K562 (cell line): ENCODE results near the gene IL1RL2. TPM values are rescaled to one million over a fixed set of nuclear protein-coding genes. Genes with fewer than 3 reads are reported as not detected.

ENCODE experiments used
- ATAC-seq: fragments of 200-7000 bp; cut with Tn5 transposase; 3 replicates; pipeline ENCODE4 v1.9.1; 2020; ENCODE audit warnings: moderate library complexity
- BruUV-seq: library from RNA; stranded (reverse); fragments of 400-500 nt; replicated peaks from 2 replicates; lab custom pipeline; 2021; lab: Mats Ljungman, UMichigan
- CTCF ChIA-PET: fragments of 300-600 bp; formaldehyde crosslinking; extraction: SDS; loops from one replicate; lab custom pipeline; 2021; ENCODE audit warnings: low intra/inter-chr PET ratio; lab: Yijun Ruan, JAX
- POLR2A ChIA-PET: fragments of 300-600, 350-650 bp; sonication (Branson Sonifier 250); formaldehyde crosslinking; extraction: SDS; loops from one replicate; lab custom pipeline; 2021; ENCODE audit warnings: antibody characterized with exemption, inconsistent platforms; lab: Yijun Ruan, JAX
- DNase-seq, 4 experiments: peaks; one replicate each; pipeline versions ENCODE4 v3.0.0 to v3.0.0-alpha.2; 2011 to 2018; ENCODE audit warnings: low spot score in 3 of 4, mixed read lengths in 3 of 4; ENCODE audit errors: extremely low read depth in 1 of 4
- FAIRE-seq: peaks from 2 replicates; lab custom pipeline; 2011; peaks lifted over from hg19 to GRCh38; lab: Jason Lieb, UNC
- H2AFZ ChIP-seq: 2 replicates; pipeline ENCODE4 v1.6.0; 2011; ENCODE audit warnings: low read depth, low read length, control low read depth, inconsistent platforms
- H3K27ac ChIP-seq: fragments of 200-600 bp; 3 replicates; pipeline ENCODE4 v1.8.0; 2011; ENCODE audit warnings: low read depth, mild to moderate bottlenecking, control low read depth, inconsistent platforms, low read length, moderate library complexity, mixed read lengths; ENCODE audit errors: extremely low read depth
- H3K27me3 ChIP-seq, 2 experiments: fragments of 300-600 bp in 1 of 2; 2 replicates in 1 of 2; 3 replicates in 1 of 2; pipeline versions ENCODE4 v1.6.0 to v1.8.0; 2011; ENCODE audit warnings: inconsistent platforms in 2 of 2, low read length in 2 of 2, mild to moderate bottlenecking in 1 of 2, mixed read lengths in 1 of 2, moderate library complexity in 1 of 2; ENCODE audit not compliant: control insufficient read depth in 2 of 2, insufficient read depth in 2 of 2
- H3K36me3 ChIP-seq: fragments of 300-600 bp; 3 replicates; pipeline ENCODE4 v1.8.0; 2011; ENCODE audit warnings: mild to moderate bottlenecking, low read length, inconsistent platforms; ENCODE audit not compliant: control insufficient read depth, insufficient read depth
- H3K4me1 ChIP-seq, 2 experiments: fragments of 200-600 bp in 1 of 2; replicated peaks in 1 of 2; 2 replicates in 1 of 2; 3 replicates in 1 of 2; pipeline versions ENCODE4 v1.5.1 to v1.8.0; 2011; ENCODE audit warnings: inconsistent platforms in 2 of 2, low read length in 2 of 2, mild to moderate bottlenecking in 1 of 2, mixed read lengths in 1 of 2, moderate library complexity in 1 of 2; ENCODE audit not compliant: control insufficient read depth in 2 of 2, insufficient read depth in 2 of 2
- H3K4me2 ChIP-seq: 2 replicates; pipeline ENCODE4 v1.6.1; 2011; ENCODE audit warnings: low read length, control low read depth, inconsistent platforms, mixed read lengths; ENCODE audit not compliant: insufficient read depth
- H3K4me3 ChIP-seq: fragments of 200-600 bp; sonication (generic), shearing (Covaris generic); 2 replicates; pipeline ENCODE4 v1.5.1; 2016; ENCODE audit warnings: control low read depth, inconsistent platforms
- H3K79me2 ChIP-seq: fragments of 200-600 bp; 3 replicates; pipeline ENCODE4 v1.8.0; 2011; ENCODE audit warnings: low read length, inconsistent platforms; ENCODE audit not compliant: control insufficient read depth, insufficient read depth
- H3K9ac ChIP-seq, 2 experiments: 2 replicates each; pipeline versions ENCODE4 v1.6.0 to v1.6.1; 2011; ENCODE audit warnings: low read depth in 2 of 2, low read length in 2 of 2, control low read depth in 1 of 2, inconsistent platforms in 1 of 2, mild to moderate bottlenecking in 1 of 2, mixed read lengths in 1 of 2; ENCODE audit not compliant: insufficient read depth in 1 of 2
- H3K9me1 ChIP-seq: one replicate; pipeline ENCODE4 v1.6.0; 2011; ENCODE audit warnings: inconsistent platforms, mild to moderate bottlenecking, low read length, moderate library complexity; ENCODE audit not compliant: control insufficient read depth, insufficient read depth
- H3K9me3 ChIP-seq: replicated peaks from 2 replicates; pipeline ENCODE4 v1.5.1; 2011; ENCODE audit warnings: low read depth, low read length, inconsistent platforms; ENCODE audit not compliant: control insufficient read depth, insufficient read depth
- H4K20me1 ChIP-seq: replicated peaks from 2 replicates; pipeline ENCODE4 v1.6.1; 2011; ENCODE audit warnings: low read length, inconsistent platforms, mixed read lengths; ENCODE audit not compliant: control insufficient read depth, insufficient read depth
- ATF2 ChIP-seq: sonication (generic); formaldehyde crosslinking; IDR thresholded peaks from 2 replicates; pipeline ENCODE4 v1.8.1; 2022; ENCODE audit warnings: missing genetic modification reagents
- CREM ChIP-seq: IDR thresholded peaks from 2 replicates; pipeline ENCODE4 v1.6.1; 2014; ENCODE audit warnings: antibody characterized with exemption, low read depth
- DLX4 ChIP-seq: fragments of 250-450 bp; sonication (Bioruptor Pico); IDR thresholded peaks from 2 replicates; pipeline ENCODE4 v1.6.1; 2021; ENCODE audit warnings: mild to moderate bottlenecking
- ID3 ChIP-seq, 2 experiments: fragments of 250-450 bp in 1 of 2; fragments of 450-650 bp in 1 of 2; sonication (Bioruptor Pico) in 1 of 2; IDR thresholded peaks; 2 replicates each; pipeline versions ENCODE4 v1.6.1 to v1.8.0; 2016 to 2021; ENCODE audit warnings: mild to moderate bottlenecking in 2 of 2, moderate library complexity in 2 of 2, missing compliant biosample characterization in 1 of 2, missing genetic modification characterization in 1 of 2
- MAFK ChIP-seq: IDR thresholded peaks from 2 replicates; pipeline ENCODE4 v1.6.1; 2011; ENCODE audit warnings: low read length, improper control_type of control experiment
- MBD1 ChIP-seq: fragments of 250-450 bp; sonication (Bioruptor Pico); IDR thresholded peaks from 2 replicates; pipeline ENCODE4 v1.8.0; 2022; ENCODE audit warnings: inconsistent platforms
- SPI1 ChIP-seq: IDR thresholded peaks from 2 replicates; pipeline ENCODE4 v1.6.1; 2011; ENCODE audit warnings: low read depth, low read length, control low read depth, borderline replicate concordance
- SRF ChIP-seq, 2 experiments: fragments of 250-450, 450-650 bp in 1 of 2; sonication (Bioruptor Pico) in 1 of 2; sonication (generic) in 1 of 2; formaldehyde crosslinking; IDR thresholded peaks; 2 replicates each; pipeline versions ENCODE4 v1.5.0 to v1.5.1; 2020 to 2022; ENCODE audit warnings: mild to moderate bottlenecking in 1 of 2, missing genetic modification reagents in 1 of 2
- THAP12 ChIP-seq: fragments of 250-450 bp; sonication (Bioruptor Pico); IDR thresholded peaks from 2 replicates; pipeline ENCODE4 v1.9.0; 2021; ENCODE audit warnings: mild to moderate bottlenecking, inconsistent platforms
- ZFX ChIP-seq: sonication (generic); formaldehyde crosslinking; IDR thresholded peaks from 2 replicates; pipeline ENCODE4 v1.8.0; 2022; ENCODE audit warnings: mild to moderate bottlenecking, missing genetic modification reagents, moderate library complexity
- ZNF354B ChIP-seq: fragments of 250-450 bp; sonication (Bioruptor Pico); IDR thresholded peaks from 2 replicates; pipeline ENCODE4 v1.4.0; 2020
- ZNF507 ChIP-seq: conservative IDR thresholded peaks from 2 replicates; pipeline ENCODE4 v1.6.1; 2017; ENCODE audit warnings: missing genetic modification characterization, missing compliant biosample characterization
- ZZZ3 ChIP-seq: fragments of 450-650 bp; IDR thresholded peaks from 2 replicates; pipeline ENCODE4 v1.6.1; 2016; ENCODE audit warnings: antibody characterized with exemption, mild to moderate bottlenecking, moderate library complexity
- in situ Hi-C: fragments of 300-500 bp; cut with MboI; formaldehyde crosslinking; loops from 4 replicates; pipeline ENCODE4 v1.15.0; 2018; ENCODE audit warnings: inconsistent platforms, mixed read lengths
- intact Hi-C: fragments of 100-400 bp; cut with micrococcal nuclease; formaldehyde crosslinking; loops from 2 replicates; pipeline ENCODE4 v1.14.2; 2022
- polyA plus RNA-seq, 8 experiments: library from polyadenylated mRNA; depleted of rRNA in 4 of 8; stranded (reverse) in 5 of 8; unstranded in 3 of 8; fragments of >200 nt; fragmentation: Nextera tagmentation in 2 of 8; fragmentation: Illumina TruSeq in 1 of 8; extraction: Ambion mirVana in 2 of 8; extraction: Trizol in 1 of 8; gene quantifications; 2 replicates each; pipeline versions ENCODE4 v1.2.1 to v1.2.3, GENCODE V29; 2011 to 2014; ENCODE audit warnings: inconsistent platforms in 1 of 8, missing spikeins in 1 of 8
- total RNA-seq, 7 experiments: library from RNA; depleted of rRNA in 6 of 7; stranded (reverse); fragments of >200 nt in 6 of 7; fragmentation: Illumina TruSeq in 2 of 7; extraction: Trizol in 2 of 7; gene quantifications; 2 replicates each; pipeline versions ENCODE4 v1.2.1 to v1.2.3, GENCODE V29; 2011 to 2021; ENCODE audit warnings: low replicate concordance in 1 of 7

IL1RL2 gene
- total and polyA plus RNA-seq, 9 of the 15 experiments (the other 6 are each of a cell fraction or from before 2014, with no cell fraction given), result not detected

GRCh38 chr2:102204638-102205037 lies 17.8 kb downstream of the IL1RL2 start:
- H3K79me2 ChIP-seq, result no peaks in the 10 kb centered on the region

More at GRCh38 chr2:102204638-102205037, 17.8 kb downstream of the IL1RL2 start:
- Histone ChIP-seq H2AFZ (no peak overlapping the region), H4K20me1 (no peaks in the 10 kb centered on the region), H3K4me3 (no peak overlapping the region), H3K27ac (no peak overlapping the region), H3K27me3 (peaks cover 2 to 13% of the 10 kb centered on the region in 2 experiments; a peak in 1 of 5 replicates), H3K36me3 (no peaks in the 10 kb centered on the region), H3K4me2 (no peak overlapping the region), H3K9me3 (no peaks in the 10 kb centered on the region), H3K9me1 (no peaks in the 10 kb centered on the region), H3K4me1 (no peaks in the 10 kb centered on the region), H3K9ac (no peak overlapping the region)
- ChIA-PET CTCF (no interaction called here), POLR2A (no interaction called here)
- no peak for FAIRE-seq
- in situ Hi-C loops (no loop called here), intact Hi-C loops (no loop called here)
- DNase-seq, result no peak
- BruUV-seq, result no TSS peak
- no peak for TF ChIP-seq ZFX (CRISPR knock-in tag)
- no peak for TF ChIP-seq SPI1
- TF ChIP-seq MAFK, result no peak
- no peak for TF ChIP-seq MBD1 (CRISPR knock-in tag)
- peak; percentile 78 for TF ChIP-seq ZNF354B (CRISPR knock-in tag)
- no peak for TF ChIP-seq THAP12 (CRISPR knock-in tag)
- TF ChIP-seq ZNF507 (tag), result peak; percentile 97
- TF ChIP-seq ZZZ3, result no peak
- no peak for TF ChIP-seq ATF2 (CRISPR knock-in tag)
- TF ChIP-seq DLX4 (CRISPR knock-in tag), result no peak
- TF ChIP-seq SRF (CRISPR knock-in tag; IDR thresholded peaks at IDR 0.05), result no peak
- TF ChIP-seq CREM, result no peak
- TF ChIP-seq ID3 (CRISPR knock-in tag; IDR thresholded peaks at IDR 0.05), result no peak
- no peak for TF ChIP-seq ID3 (tag; IDR thresholded peaks at IDR 0.05)
- no peak for ATAC-seq
